ENCODE data around the gene RAB3D.
A peak's percentile ranks its signal among the peaks of the same experiment; 100 is the strongest.

RAB3D gene

GRCh38 chr19:11339254-11340098, at the start of gene RAB3D (continued):
- TF ChIP-seq ZBTB44 (tag by site-specific recombination; IDR thresholded peaks at IDR 0.05) (0 out of 2 replicates have a peak, but pooled peaks have one; percentile 13), ZFP37 (tag by site-specific recombination; IDR thresholded peaks at IDR 0.05) (no peak), ZBTB17 (tag by site-specific recombination; IDR thresholded peaks at IDR 0.05) (no peak), ZIC2 (tag by site-specific recombination; IDR thresholded peaks at IDR 0.05) (peak; percentile 61), ZEB2 (tag by site-specific recombination; IDR thresholded peaks at IDR 0.05) (0 out of 2 replicates have a peak, but pooled peaks have one; percentile 8), SALL2 (tag by site-specific recombination; IDR thresholded peaks at IDR 0.05; ENCODE audit: borderline replicate concordance) (no peak), ZNF292 (tag by site-specific recombination; IDR thresholded peaks at IDR 0.05; ENCODE audit: borderline replicate concordance, low read depth) (no peak), ZBTB11 (tag by site-specific recombination; conservative IDR thresholded peaks at IDR 0.05; ENCODE audit: low read depth) (no peak), ZNF155 (tag by site-specific recombination; IDR thresholded peaks at IDR 0.05) (no peak), KLF8 (tag by site-specific recombination; IDR thresholded peaks at IDR 0.05) (no peak; the same call in 1 of the 2 replicates), ZNF138 (tag by site-specific recombination; IDR thresholded peaks at IDR 0.05; ENCODE audit: borderline replicate concordance) (no peak), ZNF341 (tag by site-specific recombination; IDR thresholded peaks at IDR 0.05; ENCODE audit: low read depth) (no peak), ZBTB8A (tag by site-specific recombination; IDR thresholded peaks at IDR 0.05) (no peak; the same call in 1 of the 2 replicates), IKZF3 (tag by site-specific recombination; IDR thresholded peaks at IDR 0.05) (no peak), BCL11B (tag by site-specific recombination; IDR thresholded peaks at IDR 0.05; ENCODE audit: low read depth) (peak; percentile 63; the same call in 1 of the 2 replicates), ZNF560 (tag by site-specific recombination; IDR thresholded peaks at IDR 0.05; ENCODE audit: borderline replicate concordance) (no peak), ZNF510 (tag by site-specific recombination; IDR thresholded peaks at IDR 0.05; ENCODE audit: insufficient replicate concordance) (no peak), ZNF19 (tag by site-specific recombination; IDR thresholded peaks at IDR 0.05; ENCODE audit: low read depth) (no peak), ZNF571 (tag by site-specific recombination; IDR thresholded peaks at IDR 0.05) (no peak), ZNF670 (tag by site-specific recombination; IDR thresholded peaks at IDR 0.05; ENCODE audit: low read depth) (no peak), ZNF10 (tag by site-specific recombination; IDR thresholded peaks at IDR 0.05) (no peak), ZNF621 (tag by site-specific recombination; IDR thresholded peaks at IDR 0.05) (no peak), ZNF549 (tag by site-specific recombination; IDR thresholded peaks at IDR 0.05) (no peak), ZNF266 (tag by site-specific recombination; IDR thresholded peaks at IDR 0.05; ENCODE audit: low read depth) (no peak), BCL6B (tag by site-specific recombination; IDR thresholded peaks at IDR 0.05) (no peak), ZNF394 (tag by site-specific recombination; IDR thresholded peaks at IDR 0.05; ENCODE audit: borderline replicate concordance) (no peak), MYNN (tag by site-specific recombination; IDR thresholded peaks at IDR 0.05; ENCODE audit: borderline replicate concordance) (no peak), ZNF664 (tag by site-specific recombination; IDR thresholded peaks at IDR 0.05) (peak; percentile 90; the same call in 1 of the 2 replicates), KLF17 (tag by site-specific recombination; IDR thresholded peaks at IDR 0.05) (no peak; the same call in 1 of the 2 replicates)
- TF ChIP-seq, protein P1, sequence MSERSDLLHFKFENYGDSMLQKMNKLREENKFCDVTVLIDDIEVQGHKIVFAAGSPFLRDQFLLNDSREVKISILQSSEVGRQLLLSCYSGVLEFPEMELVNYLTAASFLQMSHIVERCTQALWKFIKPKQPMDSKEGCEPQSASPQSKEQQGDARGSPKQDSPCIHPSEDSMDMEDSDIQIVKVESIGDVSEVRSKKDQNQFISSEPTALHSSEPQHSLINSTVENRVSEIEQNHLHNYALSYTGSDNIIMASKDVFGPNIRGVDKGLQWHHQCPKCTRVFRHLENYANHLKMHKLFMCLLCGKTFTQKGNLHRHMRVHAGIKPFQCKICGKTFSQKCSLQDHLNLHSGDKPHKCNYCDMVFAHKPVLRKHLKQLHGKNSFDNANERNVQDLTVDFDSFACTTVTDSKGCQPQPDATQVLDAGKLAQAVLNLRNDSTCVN (tag by site-specific recombination; optimal IDR thresholded peaks at IDR 0.05), result peak; percentile 52
